Measurements from ENCODE around the gene GNAZ.

The GNAZ gene

GRCh38 chr22:23118647-23119493 lies 48.6 kb downstream of the GNAZ start:
- Histone ChIP-seq H3K27me3 (ENCODE audit: insufficient read depth, poor library complexity, severe bottlenecking) (no peaks in the 10 kb centered on the region), H3K36me3 (ENCODE audit: low read depth) (no peaks in the 10 kb centered on the region), H3K27ac (ENCODE audit: poor library complexity, severe bottlenecking) (no peak overlapping the region), H3K4me1 (ENCODE audit: insufficient read depth, poor library complexity, severe bottlenecking) (no peaks in the 10 kb centered on the region), H3K9me3 (ENCODE audit: severe bottlenecking) (peaks cover 7% of the 10 kb centered on the region), H3K4me3 (ENCODE audit: severe bottlenecking) (no peak overlapping the region)
- DNase-seq (ENCODE audit: low spot score) (no peak), ATAC-seq (ENCODE audit: low read depth) (no peak)
- TF ChIP-seq CTCF (IDR thresholded peaks at IDR 0.05; ENCODE audit: poor library complexity, severe bottlenecking), result no peak

- no peak for TF ChIP-seq CTCF (IDR thresholded peaks at IDR 0.05; ENCODE audit: poor library complexity, severe bottlenecking)
- peaks cover 2% of the 10 kb centered on the region for H3K9me3 ChIP-seq (ENCODE audit: severe bottlenecking)
- no peaks in the 10 kb centered on the region for H3K36me3 ChIP-seq (ENCODE audit: low read depth)
- DNase-seq (ENCODE audit: low spot score) (no peak), ATAC-seq (ENCODE audit: low read depth) (no peak)
- no peaks in the 10 kb centered on the region for H3K27me3 ChIP-seq (ENCODE audit: insufficient read depth, poor library complexity, severe bottlenecking)
- no peak overlapping the region for H3K27ac ChIP-seq (ENCODE audit: poor library complexity, severe bottlenecking)
- H3K4me1 ChIP-seq (ENCODE audit: insufficient read depth, poor library complexity, severe bottlenecking), result no peaks in the 10 kb centered on the region
- H3K4me3 ChIP-seq (ENCODE audit: severe bottlenecking), result no peak overlapping the region
These were observed 49.4 kb downstream of the GNAZ start for GRCh38 chr22:23119494-23120414.

- Histone ChIP-seq H3K4me3 (ENCODE audit: severe bottlenecking) (no peak overlapping the region), H3K9me3 (ENCODE audit: severe bottlenecking) (no peaks in the 10 kb centered on the region), H3K27ac (ENCODE audit: poor library complexity, severe bottlenecking) (no peak overlapping the region), H3K36me3 (ENCODE audit: low read depth) (no peaks in the 10 kb centered on the region), H3K27me3 (ENCODE audit: insufficient read depth, poor library complexity, severe bottlenecking) (no peaks in the 10 kb centered on the region), H3K4me1 (ENCODE audit: insufficient read depth, poor library complexity, severe bottlenecking) (no peaks in the 10 kb centered on the region)
- no peak for TF ChIP-seq CTCF (IDR thresholded peaks at IDR 0.05; ENCODE audit: poor library complexity, severe bottlenecking)
- no peak for DNase-seq (ENCODE audit: low spot score)
- no peak for ATAC-seq (ENCODE audit: low read depth)
These were observed 50.1 kb downstream of the GNAZ start for GRCh38 chr22:23120415-23120899.

GRCh38 chr22:23121000-23121421 lies 50.7 kb downstream of the GNAZ start:
- H3K4me1 ChIP-seq (ENCODE audit: insufficient read depth, poor library complexity, severe bottlenecking), result no peaks in the 10 kb centered on the region
- no peak for TF ChIP-seq CTCF (IDR thresholded peaks at IDR 0.05; ENCODE audit: poor library complexity, severe bottlenecking)
- DNase-seq (ENCODE audit: low spot score), result no peak

More at GRCh38 chr22:23121000-23121421, 50.7 kb downstream of the GNAZ start:
- Histone ChIP-seq H3K27me3 (ENCODE audit: insufficient read depth, poor library complexity, severe bottlenecking) (no peaks in the 10 kb centered on the region), H3K4me3 (ENCODE audit: severe bottlenecking) (no peak overlapping the region), H3K27ac (ENCODE audit: poor library complexity, severe bottlenecking) (no peak overlapping the region), H3K36me3 (ENCODE audit: low read depth) (no peaks in the 10 kb centered on the region), H3K9me3 (ENCODE audit: severe bottlenecking) (no peaks in the 10 kb centered on the region)
- ATAC-seq (ENCODE audit: low read depth), result no peak

All from RWPE2 (cell line).